Small intestine (tissue), 7 donors: ENCODE results near the gene ULK1. TPM values are rescaled to one million over a fixed set of nuclear protein-coding genes. Genes with fewer than 3 reads are reported as not detected.

Experiments
- DNase-seq, 2 donors: peaks; one replicate each; pipeline versions ENCODE4 v3.0.0 to v3.0.0-alpha.2; 2013
- FAIRE-seq: peaks from 2 replicates; lab custom pipeline; 2012; peaks lifted over from hg19 to GRCh38; lab: Jason Lieb, UNC
- H3K27ac ChIP-seq, 3 donors: one replicate each; pipeline ENCODE4 v1.5.1; 2013; ENCODE audit warnings: low read length in 2 of 3, mild to moderate bottlenecking in 2 of 3, control low read depth in 1 of 3, inconsistent platforms in 1 of 3, low read depth in 1 of 3, moderate library complexity in 1 of 3
- H3K27me3 ChIP-seq, 3 donors: one replicate each; pipeline ENCODE4 v1.6.1; 2013; ENCODE audit warnings: low read length in 3 of 3, inconsistent platforms in 1 of 3; ENCODE audit not compliant: control insufficient read depth in 3 of 3, insufficient read depth in 3 of 3
- H3K36me3 ChIP-seq, 3 donors: one replicate each; pipeline ENCODE4 v1.6.1; 2013; ENCODE audit warnings: low read length in 3 of 3, inconsistent platforms in 1 of 3, low read depth in 1 of 3, mild to moderate bottlenecking in 1 of 3, moderate library complexity in 1 of 3; ENCODE audit not compliant: control insufficient read depth in 3 of 3, insufficient read depth in 2 of 3
- H3K4me1 ChIP-seq, 3 donors: one replicate each; pipeline ENCODE4 v1.6.1; 2013; ENCODE audit warnings: low read length in 2 of 3, inconsistent platforms in 1 of 3, low read depth in 1 of 3, mild to moderate bottlenecking in 1 of 3, moderate library complexity in 1 of 3; ENCODE audit not compliant: control insufficient read depth in 3 of 3, insufficient read depth in 2 of 3
- H3K4me3 ChIP-seq, 3 donors: one replicate each; pipeline ENCODE4 v1.5.1; 2013; ENCODE audit warnings: low read length in 3 of 3, control low read depth in 1 of 3, inconsistent platforms in 1 of 3, low read depth in 1 of 3, mild to moderate bottlenecking in 1 of 3, moderate library complexity in 1 of 3
- H3K9me3 ChIP-seq, 2 donors: one replicate each; pipeline ENCODE4 v1.6.1; 2013; ENCODE audit warnings: low read depth in 1 of 2, low read length in 1 of 2; ENCODE audit not compliant: control insufficient read depth in 2 of 2, insufficient read depth in 1 of 2
- WGBS, 3 donors: extraction: QIAGEN DNeasy Blood & Tissue Kit; methylation state at CpG; one replicate each; pipeline ENCODE4 v1.1.7; 2013; 5-methylcytosine and 5-hydroxymethylcytosine counted together
- polyA plus RNA-seq, 4 donors: library from polyadenylated mRNA; stranded (reverse) in 3 of 4; unstranded in 1 of 4; fragments of 200-250 nt in 3 of 4; fragments of 120-200 nt in 1 of 4; gene quantifications; one replicate each; pipeline versions ENCODE4 v1.2.1 to v1.2.3, GENCODE V29; 2013
- donor health status: healthy with polysubstance abuse.
- donor health status: control.
- donor health status: control.
- donor health status: Bipolar disorder and iron deficiency.
- donor health status: healthy.

Gene ULK1
- polyA plus RNA-seq, 4 donors, result 11.3 to 30.0 (median 12.5) TPM

GRCh38 chr12:131911851-131912477 lies 17.5 kb downstream of the ULK1 start:
- no peak for DNase-seq
- Histone ChIP-seq H3K36me3 (peaks cover 20 to 89% (median 23%) of the 10 kb centered on the region in 3 donors), H3K9me3 (no peaks in the 10 kb centered on the region), H3K27me3 (no peaks in the 10 kb centered on the region), H3K4me3 (no peak overlapping the region), H3K4me1 (no peaks in the 10 kb centered on the region), H3K27ac (no peak overlapping the region)
- 84 to 88% (median 87%) methylated on average over 22 of the region's 22 CpGs for WGBS, 3 donors
- no peak for FAIRE-seq

GRCh38 chr12:131912518-131913274 lies 18.3 kb downstream of the ULK1 start:
- no peak for DNase-seq
- no peak overlapping the region for H3K27ac ChIP-seq
- no peaks in the 10 kb centered on the region for H3K27me3 ChIP-seq
- H3K36me3 ChIP-seq, result peaks cover 20 to 88% (median 23%) of the 10 kb centered on the region in 3 donors
- H3K4me3 ChIP-seq, result no peak overlapping the region
- 73 to 83% (median 79%) methylated on average over 20 of the region's 20 CpGs for WGBS, 3 donors
- H3K9me3 ChIP-seq, result no peaks in the 10 kb centered on the region
- no peak for FAIRE-seq
- no peaks in the 10 kb centered on the region for H3K4me1 ChIP-seq

- Histone ChIP-seq H3K27me3 (no peaks in the 10 kb centered on the region), H3K4me1 (no peaks in the 10 kb centered on the region), H3K27ac (no peak overlapping the region), H3K36me3 (peaks cover 20 to 91% (median 23%) of the 10 kb centered on the region in 3 donors), H3K4me3 (no peak overlapping the region), H3K9me3 (no peaks in the 10 kb centered on the region)
- WGBS, 3 donors, result 91 to 97% (median 92%) methylated on average over 5 to 8 of the region's 8 CpGs
- DNase-seq (no peak), FAIRE-seq (no peak)
These were observed 19.2 kb downstream of the ULK1 start for GRCh38 chr12:131913666-131914065.

- DNase-seq (no peak), FAIRE-seq (no peak)
- 93 to 97% (median 95%) methylated on average over 14 of the region's 14 CpGs for WGBS, 3 donors
- Histone ChIP-seq H3K4me3 (no peak overlapping the region), H3K27ac (no peak overlapping the region), H3K4me1 (no peaks in the 10 kb centered on the region), H3K36me3 (peaks cover 17 to 92% (median 22%) of the 10 kb centered on the region in 3 donors), H3K9me3 (no peaks in the 10 kb centered on the region), H3K27me3 (no peaks in the 10 kb centered on the region)
These were observed 19.8 kb downstream of the ULK1 start for GRCh38 chr12:131914179-131914702.

- Histone ChIP-seq H3K27ac (no peak overlapping the region), H3K4me1 (no peaks in the 10 kb centered on the region), H3K4me3 (no peak overlapping the region), H3K36me3 (peaks cover 12 to 92% (median 14%) of the 10 kb centered on the region in 3 donors), H3K27me3 (no peaks in the 10 kb centered on the region), H3K9me3 (no peaks in the 10 kb centered on the region)
- WGBS, 3 donors, result 92 to 96% (median 94%) methylated on average over 19 to 20 of the region's 20 CpGs
- FAIRE-seq (no peak), DNase-seq (no peak)
These were observed 20.7 kb downstream of the ULK1 start for GRCh38 chr12:131915000-131915689.

- DNase-seq (no peak), FAIRE-seq (no peak)
- H3K36me3 ChIP-seq, result peaks cover 12 to 92% (median 12%) of the 10 kb centered on the region in 3 donors
- H3K27ac ChIP-seq, result no peak overlapping the region
- no peaks in the 10 kb centered on the region for H3K4me1 ChIP-seq
- H3K9me3 ChIP-seq, result no peaks in the 10 kb centered on the region
- 95 to 96% (median 95%) methylated on average over 18 to 21 of the region's 21 CpGs for WGBS, 3 donors
- no peaks in the 10 kb centered on the region for H3K27me3 ChIP-seq
- H3K4me3 ChIP-seq, result no peak overlapping the region
These were observed 21.4 kb downstream of the ULK1 start for GRCh38 chr12:131915823-131916222.

GRCh38 chr12:131916306-131917138 lies 22.1 kb downstream of the ULK1 start:
- WGBS, 3 donors, result 92 to 94% (median 93%) methylated on average over 34 to 36 of the region's 36 CpGs
- Histone ChIP-seq H3K9me3 (no peaks in the 10 kb centered on the region), H3K36me3 (peaks cover 12 to 92% (median 12%) of the 10 kb centered on the region in 3 donors)

More at GRCh38 chr12:131916306-131917138, 22.1 kb downstream of the ULK1 start:
- FAIRE-seq (no peak), DNase-seq (no peak)
- H3K4me1 ChIP-seq, result no peaks in the 10 kb centered on the region
- no peak overlapping the region for H3K4me3 ChIP-seq
- no peak overlapping the region for H3K27ac ChIP-seq
- H3K27me3 ChIP-seq, result no peaks in the 10 kb centered on the region
